Vagina (tissue), 2 donors: ENCODE results near the gene CD300H. TPM values are rescaled to one million over a fixed set of nuclear protein-coding genes. Genes with fewer than 3 reads are reported as not detected.
"Not testable (repeated sequence)": the region's sequence is repeated elsewhere in the genome, so short reads cannot be mapped to it uniquely, and the experiment has no call there.

Experiments
- DNase-seq, 2 donors: peaks; one replicate each; pipeline ENCODE4 v3.0.0-alpha.2; 2017; ENCODE audit errors: extremely low spot score in 2 of 2
- H3K27ac ChIP-seq: fragments of 200-600 bp; sonication (generic); one replicate; pipeline ENCODE4 v1.5.1; 2019
- H3K27me3 ChIP-seq: fragments of 200-600 bp; sonication (generic); one replicate; pipeline ENCODE4 v1.5.1; 2019
- H3K36me3 ChIP-seq, 2 donors: fragments of 200-600 bp; sonication (generic); one replicate each; pipeline ENCODE4 v1.5.1; 2017 to 2019
- H3K4me1 ChIP-seq: fragments of 200-600 bp; sonication (generic); one replicate; pipeline ENCODE4 v1.5.1; 2019
- H3K4me3 ChIP-seq, 2 donors: fragments of 200-600 bp; sonication (generic); 1 replicate in 1 of 2; 2 replicates in 1 of 2; pipeline ENCODE4 v1.5.1; 2016 to 2019
- H3K9me3 ChIP-seq: fragments of 200-600 bp; sonication (generic); one replicate; pipeline ENCODE4 v1.5.1; 2019
- CTCF ChIP-seq, 3 experiments: fragments of 450-650 bp in 2 of 3; fragments of 200-600 bp in 1 of 3; sonication (generic) in 1 of 3; IDR thresholded peaks; one replicate each; pipeline ENCODE4 v1.5.1; 2017 to 2019; ENCODE audit warnings: antibody characterized with exemption in 3 of 3, mild to moderate bottlenecking in 2 of 3, moderate library complexity in 2 of 3
- POLR2A ChIP-seq, 2 donors: fragments of 450-650 bp; IDR thresholded peaks; one replicate each; pipeline ENCODE4 v1.6.1; 2017; ENCODE audit warnings: antibody characterized with exemption in 2 of 2, mild to moderate bottlenecking in 2 of 2, moderate library complexity in 2 of 2
- POLR2AphosphoS5 ChIP-seq, 2 donors: sonication (generic); formaldehyde crosslinking; IDR thresholded peaks; one replicate each; pipeline ENCODE4 v1.9.0; 2017; ENCODE audit warnings: antibody characterized with exemption in 2 of 2, mild to moderate bottlenecking in 2 of 2, low read depth in 1 of 2; ENCODE audit not compliant: insufficient read depth in 1 of 2
- intact Hi-C: fragments of 100-400 bp; cut with DNase I; formaldehyde crosslinking; loops from one replicate; pipeline ENCODE4 v1.15.1; 2023
- total RNA-seq: library from RNA; depleted of rRNA; stranded (reverse); fragments of >200 nt; gene quantifications from one replicate; pipeline ENCODE4 v1.2.3, GENCODE V29; 2016

CD300H gene
- total RNA-seq, 1 donor from 2014 or later: not detected

GRCh38 chr17:74558882-74559519, 8.3 kb downstream of the CD300H start:
- H3K4me1 ChIP-seq: no peaks in the 10 kb centered on the region
- no peak overlapping the region for H3K27ac ChIP-seq
- no peaks in the 10 kb centered on the region for H3K36me3 ChIP-seq
- intact Hi-C loops: loop anchor here (5.0 kb wide), 1 partner anchor 1752 kb away; no protein-coding TSS in a partner anchor
- TF ChIP-seq POLR2A (IDR thresholded peaks at IDR 0.05): no peak
- TF ChIP-seq POLR2AphosphoS5 (IDR thresholded peaks at IDR 0.05; ENCODE audit: insufficient read depth in 1 of 2, low read depth in 1 of 2): no peak
- DNase-seq: no peak
- no peaks in the 10 kb centered on the region for H3K9me3 ChIP-seq
- H3K27me3 ChIP-seq: no peaks in the 10 kb centered on the region
- no peak overlapping the region for H3K4me3 ChIP-seq

GRCh38 chr17:74558402-74558801, 8.9 kb downstream of the CD300H start:
- H3K4me1 ChIP-seq, H3K27me3 ChIP-seq, H3K36me3 ChIP-seq, H3K27ac ChIP-seq, H3K4me3 ChIP-seq, DNase-seq, H3K9me3 ChIP-seq: not testable (repeated sequence)
- intact Hi-C loops: loop anchor here (5.0 kb wide), 1 partner anchor 1751 kb away; no protein-coding TSS in a partner anchor

GRCh38 chr17:74555427-74555940, 11.8 kb downstream of the CD300H start:
- H3K9me3 ChIP-seq: no peaks in the 10 kb centered on the region
- no peaks in the 10 kb centered on the region for H3K36me3 ChIP-seq
- intact Hi-C loops: loop anchor here (5.0 kb wide), 1 partner anchor 1748 kb away; no protein-coding TSS in a partner anchor
- H3K4me1 ChIP-seq: no peaks in the 10 kb centered on the region
- H3K27me3 ChIP-seq: no peaks in the 10 kb centered on the region
- no peak for TF ChIP-seq CTCF (IDR thresholded peaks at IDR 0.05)
- no peak for TF ChIP-seq POLR2AphosphoS5 (IDR thresholded peaks at IDR 0.05; ENCODE audit: insufficient read depth in 1 of 2, low read depth in 1 of 2)
- DNase-seq: no peak
- no peak overlapping the region for H3K4me3 ChIP-seq
- H3K27ac ChIP-seq: no peak overlapping the region

DNA sequence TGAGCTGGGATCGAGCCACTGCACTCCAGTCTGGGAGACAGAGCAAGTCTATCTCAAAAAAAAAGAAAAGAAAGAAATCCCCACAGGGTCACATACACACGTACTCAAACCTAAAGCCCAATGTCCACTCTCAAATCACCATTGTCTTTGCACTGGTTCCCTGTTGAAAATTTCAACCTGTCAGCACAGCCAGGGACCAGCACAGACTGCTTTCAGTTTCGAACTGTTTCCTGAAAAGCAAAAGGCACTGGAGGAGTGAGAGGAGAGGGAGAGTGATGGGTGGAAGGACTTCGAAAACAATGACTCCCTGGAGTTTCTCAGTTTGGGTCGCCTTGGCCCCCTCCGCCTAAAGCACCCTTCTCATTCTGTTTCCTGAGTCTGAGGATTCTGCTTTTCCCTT, 12.4 kb downstream of the CD300H start:
- H3K4me1 ChIP-seq: no peaks in the 10 kb centered on the region
- no peak for DNase-seq
- intact Hi-C loops: loop anchor here (5.0 kb wide), 1 partner anchor 1748 kb away; no protein-coding TSS in a partner anchor
- H3K27me3 ChIP-seq: no peaks in the 10 kb centered on the region
- no peaks in the 10 kb centered on the region for H3K9me3 ChIP-seq
- TF ChIP-seq POLR2AphosphoS5 (IDR thresholded peaks at IDR 0.05; ENCODE audit: insufficient read depth in 1 of 2, low read depth in 1 of 2) (no peak), CTCF (IDR thresholded peaks at IDR 0.05) (no peak), POLR2A (IDR thresholded peaks at IDR 0.05) (no peak)
- no peak overlapping the region for H3K4me3 ChIP-seq
- H3K27ac ChIP-seq: no peak overlapping the region
- H3K36me3 ChIP-seq: no peaks in the 10 kb centered on the region

DNA sequence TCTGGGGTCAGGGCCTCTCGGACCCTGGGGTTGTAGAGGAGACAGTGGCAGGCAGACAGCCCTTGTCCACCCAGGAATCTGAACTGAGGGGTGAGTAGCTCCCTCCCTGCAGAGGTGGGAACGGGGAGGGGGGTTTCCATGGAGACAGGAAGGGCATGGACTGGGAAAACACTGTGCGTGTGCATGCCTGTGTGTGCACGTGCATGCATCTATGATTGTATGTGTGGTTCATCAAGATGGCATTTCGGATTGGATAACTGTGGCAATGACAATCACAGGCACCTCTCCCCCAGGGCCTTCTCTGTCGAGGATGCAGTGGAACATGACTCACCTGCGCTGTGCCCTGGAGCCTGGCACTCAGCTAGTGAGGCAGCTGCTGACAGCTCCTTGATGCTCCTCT, 15.3 kb downstream of the CD300H start:
- Histone ChIP-seq H3K4me3 (no peak overlapping the region), H3K27me3 (no peaks in the 10 kb centered on the region), H3K9me3 (no peaks in the 10 kb centered on the region), H3K36me3 (no peaks in the 10 kb centered on the region), H3K4me1 (no peaks in the 10 kb centered on the region), H3K27ac (no peak overlapping the region)
- intact Hi-C loops: no loop called here
- no peak for DNase-seq
- TF ChIP-seq POLR2A (IDR thresholded peaks at IDR 0.05) (no peak), CTCF (IDR thresholded peaks at IDR 0.05) (no peak), POLR2AphosphoS5 (IDR thresholded peaks at IDR 0.05; ENCODE audit: insufficient read depth in 1 of 2, low read depth in 1 of 2) (no peak)

- Histone ChIP-seq H3K4me1 (no peaks in the 10 kb centered on the region), H3K9me3 (no peaks in the 10 kb centered on the region), H3K27me3 (no peaks in the 10 kb centered on the region), H3K36me3 (no peaks in the 10 kb centered on the region), H3K27ac (no peak overlapping the region), H3K4me3 (no peak overlapping the region)
- DNase-seq: no peak
- TF ChIP-seq POLR2A (IDR thresholded peaks at IDR 0.05): no peak
- TF ChIP-seq POLR2AphosphoS5 (IDR thresholded peaks at IDR 0.05; ENCODE audit: insufficient read depth in 1 of 2, low read depth in 1 of 2): no peak
- TF ChIP-seq CTCF (IDR thresholded peaks at IDR 0.05): no peak
- intact Hi-C loops: no loop called here
Observed at GRCh38 chr17:74550602-74551001, 16.7 kb downstream of the CD300H start.
